CD14-positive monocyte (primary cell): ENCODE results near the gene APOL2. TPM values are rescaled to one million over a fixed set of nuclear protein-coding genes. Genes with fewer than 3 reads are reported as not detected.

Experiments used
- DNase-seq, 3 donors: peaks; one replicate each; pipeline ENCODE4 v3.0.0-alpha.2; 2011 to 2022
- H2AFZ ChIP-seq: 2 replicates; pipeline ENCODE4 v1.6.0; 2012; ENCODE audit warnings: mild to moderate bottlenecking, low read depth, low read length, inconsistent platforms; ENCODE audit not compliant: insufficient read depth, poor library complexity, severe bottlenecking
- H3K27ac ChIP-seq, 2 donors: 1 replicate in 1 of 2; 2 replicates in 1 of 2; pipeline ENCODE4 v1.5.1; 2012 to 2013; ENCODE audit warnings: low read length in 2 of 2, control low read depth in 1 of 2, inconsistent platforms in 1 of 2, low read depth in 1 of 2, mild to moderate bottlenecking in 1 of 2
- H3K27me3 ChIP-seq, 2 donors: one replicate each; pipeline versions ENCODE4 v1.6.0 to v1.6.1; 2011 to 2013; ENCODE audit warnings: low read length in 2 of 2; ENCODE audit not compliant: control insufficient read depth in 2 of 2, insufficient read depth in 2 of 2
- H3K36me3 ChIP-seq, 2 donors: replicated peaks in 1 of 2; 1 replicate in 1 of 2; 2 replicates in 1 of 2; pipeline versions ENCODE4 v1.5.1 to v1.6.1; 2012 to 2013; ENCODE audit warnings: low read length in 2 of 2, control low read depth in 1 of 2, inconsistent platforms in 1 of 2, mild to moderate bottlenecking in 1 of 2; ENCODE audit not compliant: insufficient read depth in 2 of 2, control insufficient read depth in 1 of 2
- H3K4me1 ChIP-seq, 2 donors: 1 replicate in 1 of 2; 2 replicates in 1 of 2; pipeline versions ENCODE4 v1.5.1 to v1.6.1; 2012 to 2013; ENCODE audit warnings: low read length in 2 of 2, control low read depth in 1 of 2, inconsistent platforms in 1 of 2, mild to moderate bottlenecking in 1 of 2, moderate library complexity in 1 of 2; ENCODE audit not compliant: insufficient read depth in 2 of 2, control insufficient read depth in 1 of 2
- H3K4me2 ChIP-seq: replicated peaks from 2 replicates; pipeline ENCODE3; 2012; ENCODE audit warnings: low read length, moderate library complexity, mild to moderate bottlenecking; ENCODE audit not compliant: poor library complexity, severe bottlenecking; ENCODE audit errors: extremely low read depth
- H3K4me3 ChIP-seq, 3 experiments: fragments of 200-600 bp in 1 of 3; sonication (generic) in 1 of 3; replicated peaks in 1 of 3; 1 replicate in 2 of 3; 2 replicates in 1 of 3; pipeline ENCODE4 v1.5.1; 2011 to 2013; ENCODE audit warnings: low read length in 3 of 3, mild to moderate bottlenecking in 3 of 3, control low read depth in 2 of 3, low read depth in 2 of 3, inconsistent platforms in 1 of 3, moderate library complexity in 1 of 3
- H3K79me2 ChIP-seq: 2 replicates; pipeline ENCODE4 v1.6.0; 2012; ENCODE audit warnings: mild to moderate bottlenecking, control low read depth, inconsistent platforms, low read length, moderate library complexity; ENCODE audit not compliant: insufficient read depth
- H3K9ac ChIP-seq: 2 replicates; pipeline ENCODE4 v1.6.0; 2017; ENCODE audit warnings: low read length, mild to moderate bottlenecking; ENCODE audit not compliant: insufficient read depth, poor library complexity, severe bottlenecking
- H3K9me3 ChIP-seq, 2 donors: replicated peaks in 1 of 2; 1 replicate in 1 of 2; 2 replicates in 1 of 2; pipeline versions ENCODE4 v1.5.1 to v1.6.1; 2012 to 2013; ENCODE audit warnings: low read length in 2 of 2, control low read depth in 1 of 2; ENCODE audit not compliant: control insufficient read depth in 1 of 2, insufficient read depth in 1 of 2
- H4K20me1 ChIP-seq: 2 replicates; pipeline ENCODE4 v1.6.0; 2012; ENCODE audit warnings: mild to moderate bottlenecking, low read length, control low read depth, moderate library complexity; ENCODE audit not compliant: insufficient read depth
- H3K27ac Mint-ChIP-seq, 7 donors: one replicate each; pipeline ENCODE4 v1.8.0; 2020; ENCODE audit warnings: mild to moderate bottlenecking in 7 of 7, mixed read lengths in 7 of 7, moderate library complexity in 6 of 7, inconsistent platforms in 2 of 7
- H3K27me3 Mint-ChIP-seq, 3 donors: one replicate each; pipeline ENCODE4 v1.8.0; 2021 to 2022; ENCODE audit warnings: low read depth in 3 of 3, mild to moderate bottlenecking in 3 of 3, mixed read lengths in 3 of 3, moderate library complexity in 3 of 3, inconsistent platforms in 1 of 3
- H3K36me3 Mint-ChIP-seq, 2 donors: one replicate each; pipeline ENCODE4 v1.8.0; 2020; ENCODE audit warnings: mixed read lengths in 2 of 2, inconsistent platforms in 1 of 2, mild to moderate bottlenecking in 1 of 2
- H3K4me1 Mint-ChIP-seq: one replicate; pipeline ENCODE4 v1.8.0; 2020; ENCODE audit warnings: mild to moderate bottlenecking, mixed read lengths
- H3K4me3 Mint-ChIP-seq, 2 donors: one replicate each; pipeline ENCODE4 v1.8.0; 2020; ENCODE audit warnings: mild to moderate bottlenecking in 2 of 2, mixed read lengths in 2 of 2, moderate library complexity in 1 of 2
- H3K9me3 Mint-ChIP-seq, 7 donors: one replicate each; pipeline ENCODE4 v1.8.0; 2020 to 2022; ENCODE audit warnings: mixed read lengths in 7 of 7, mild to moderate bottlenecking in 6 of 7, moderate library complexity in 6 of 7, inconsistent platforms in 2 of 7
- CTCF ChIP-seq: fragments of 200-600 bp; IDR thresholded peaks from one replicate; pipeline ENCODE4 v1.8.0; 2022; ENCODE audit warnings: antibody characterized with exemption, mild to moderate bottlenecking
- whole genome bisulfite sequencing: methylation state at CpG from one replicate; pipeline ENCODE4 v1.1.5; 2013; ENCODE audit warnings: missing lambda C conversion rate; ENCODE audit not compliant: insufficient coverage; 5-methylcytosine and 5-hydroxymethylcytosine counted together
- intact Hi-C, 2 donors: fragments of 100-400 bp; cut with micrococcal nuclease; formaldehyde crosslinking; loops; one replicate each; pipeline versions ENCODE4 v1.15.0 to v1.15.1; 2023
- polyA plus RNA-seq, 3 donors: library from polyadenylated mRNA; depleted of rRNA in 1 of 3; unstranded in 2 of 3; stranded (reverse) in 1 of 3; fragments of 300-500 nt in 2 of 3; fragments of >200 nt in 1 of 3; fragmentation: Illumina TruSeq in 2 of 3; gene quantifications; 1 replicate in 2 of 3; 2 replicates in 1 of 3; pipeline ENCODE4 v1.2.3, GENCODE V29; 2012 to 2021

The APOL2 gene
- polyA plus RNA-seq, 3 donors: 12.6 to 47.0 (median 13.2) TPM

GRCh38 chr22:36236388-36237319 lies 2.7 kb downstream of the APOL2 start:
- Histone ChIP-seq H3K27me3 (no peaks in the 10 kb centered on the region), H3K9ac (no peak overlapping the region), H4K20me1 (peaks cover 54% of the 10 kb centered on the region), H3K4me2 (no peak overlapping the region), H3K79me2 (peaks cover 40% of the 10 kb centered on the region), H3K4me1 (peaks cover 20 to 41% of the 10 kb centered on the region in 2 donors), H2AFZ (no peak overlapping the region), H3K4me3 (no peak overlapping the region), H3K36me3 (peaks cover 26 to 53% of the 10 kb centered on the region in 2 donors), H3K27ac (peak overlapping the region in 1 of 2 donors; percentile 93), H3K9me3 (no peaks in the 10 kb centered on the region)
- Mint-ChIP-seq H3K36me3 (peaks cover 53 to 55% of the 10 kb centered on the region in 2 donors), H3K9me3 (peaks cover 0 to 4% (median 0%) of the 10 kb centered on the region in 7 donors), H3K4me3 (peak overlapping the region in 1 of 2 donors; percentile 22), H3K4me1 (peaks cover 56% of the 10 kb centered on the region), H3K27me3 (no peaks in the 10 kb centered on the region), H3K27ac (peak overlapping the region in 2 of 7 donors; percentile 31 to 36)
- WGBS: 98% methylated on average over 10 of the region's 14 CpGs
- no peak for TF ChIP-seq CTCF
- intact Hi-C loops: no loop called here
- DNase-seq: no peak

GRCh38 chr22:36235585-36235984 lies 3.7 kb downstream of the APOL2 start:
- DNase-seq: no peak
- Histone ChIP-seq H3K9ac (no peak overlapping the region), H3K36me3 (peaks cover 36 to 64% of the 10 kb centered on the region in 2 donors), H3K4me1 (peaks cover 20 to 41% of the 10 kb centered on the region in 2 donors), H3K27me3 (no peaks in the 10 kb centered on the region), H3K4me2 (no peak overlapping the region), H3K27ac (no peak overlapping the region), H4K20me1 (peaks cover 55% of the 10 kb centered on the region), H2AFZ (no peak overlapping the region), H3K9me3 (no peaks in the 10 kb centered on the region), H3K79me2 (peaks cover 40% of the 10 kb centered on the region), H3K4me3 (no peak overlapping the region)
- Mint-ChIP-seq H3K4me1 (peaks cover 56% of the 10 kb centered on the region), H3K27me3 (no peaks in the 10 kb centered on the region), H3K27ac (no peak overlapping the region), H3K9me3 (peaks cover 0 to 4% (median 0%) of the 10 kb centered on the region in 7 donors), H3K4me3 (no peak overlapping the region), H3K36me3 (peaks cover 64 to 65% of the 10 kb centered on the region in 2 donors)
- intact Hi-C loops: no loop called here
- WGBS: 92% methylated on average over 2 of the region's 3 CpGs
- TF ChIP-seq CTCF: no peak
